ENCODE results near the gene SMAD7. TPM values are rescaled to one million over a fixed set of nuclear protein-coding genes. Genes with fewer than 3 reads are reported as not detected.
"Not testable (repeated sequence)": the region's sequence is repeated elsewhere in the genome, so short reads cannot be mapped to it uniquely, and the experiment has no call there.

SMAD7 gene
- total RNA-seq, 1 donor: 89.7 TPM

DNA sequence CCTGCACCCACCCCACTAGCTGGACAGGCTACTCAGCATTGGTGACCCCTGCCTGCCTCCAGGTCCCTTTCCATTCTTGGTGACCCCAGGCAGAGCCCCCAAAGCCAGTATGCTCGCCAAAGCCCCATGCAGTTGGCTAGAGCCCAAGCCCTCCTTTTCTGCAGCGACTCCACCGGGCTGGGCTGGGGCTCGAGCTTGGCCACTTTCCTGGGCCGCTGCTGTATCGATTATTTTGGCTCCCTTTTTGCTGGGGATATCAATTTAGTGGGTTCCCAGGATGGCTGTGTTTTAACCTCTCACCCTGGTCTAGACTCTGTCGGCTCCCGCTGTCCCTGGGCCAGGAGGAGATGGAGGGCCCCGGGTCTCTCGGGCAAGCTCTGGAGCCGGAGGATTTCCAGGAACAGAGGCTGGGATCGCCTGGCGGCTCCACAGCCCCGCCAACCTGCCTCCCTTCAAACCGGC lies 76.0 kb downstream of the SMAD7 start:
- Histone ChIP-seq H3K9me3 (ENCODE audit: low read depth, low read length) (no peaks in the 10 kb centered on the region), H3K4me3 (ENCODE audit: low read length) (no peak overlapping the region), H3K27me3 (ENCODE audit: insufficient read depth, low read length) (no peaks in the 10 kb centered on the region), H3K4me1 (ENCODE audit: insufficient read depth, low read length) (peaks cover 2% of the 10 kb centered on the region)

DNA sequence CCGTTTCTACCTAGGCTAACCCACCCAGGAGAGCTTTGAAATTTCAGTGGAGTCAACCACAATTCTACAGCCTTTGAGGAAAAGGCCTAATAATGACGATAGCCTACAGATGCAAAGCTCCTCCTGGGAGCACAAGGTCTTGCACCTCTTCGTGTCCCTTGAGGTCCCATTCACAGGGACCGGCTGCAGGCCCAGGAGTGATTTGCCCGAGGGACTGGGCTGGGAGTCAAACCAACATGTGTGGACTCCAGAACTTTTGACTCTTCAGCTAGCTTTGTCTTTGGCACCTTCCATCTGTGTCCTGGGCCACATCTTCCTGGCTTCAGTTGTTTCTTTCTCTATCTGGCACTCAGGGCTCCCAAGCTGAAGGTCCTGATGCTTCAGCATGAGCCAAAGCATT lies 76.5 kb downstream of the SMAD7 start:
- Histone ChIP-seq H3K9me3 (ENCODE audit: low read depth, low read length) (no peaks in the 10 kb centered on the region), H3K27me3 (ENCODE audit: insufficient read depth, low read length) (no peaks in the 10 kb centered on the region), H3K4me3 (ENCODE audit: low read length) (no peak overlapping the region), H3K4me1 (ENCODE audit: insufficient read depth, low read length) (peaks cover 7% of the 10 kb centered on the region)

DNA sequence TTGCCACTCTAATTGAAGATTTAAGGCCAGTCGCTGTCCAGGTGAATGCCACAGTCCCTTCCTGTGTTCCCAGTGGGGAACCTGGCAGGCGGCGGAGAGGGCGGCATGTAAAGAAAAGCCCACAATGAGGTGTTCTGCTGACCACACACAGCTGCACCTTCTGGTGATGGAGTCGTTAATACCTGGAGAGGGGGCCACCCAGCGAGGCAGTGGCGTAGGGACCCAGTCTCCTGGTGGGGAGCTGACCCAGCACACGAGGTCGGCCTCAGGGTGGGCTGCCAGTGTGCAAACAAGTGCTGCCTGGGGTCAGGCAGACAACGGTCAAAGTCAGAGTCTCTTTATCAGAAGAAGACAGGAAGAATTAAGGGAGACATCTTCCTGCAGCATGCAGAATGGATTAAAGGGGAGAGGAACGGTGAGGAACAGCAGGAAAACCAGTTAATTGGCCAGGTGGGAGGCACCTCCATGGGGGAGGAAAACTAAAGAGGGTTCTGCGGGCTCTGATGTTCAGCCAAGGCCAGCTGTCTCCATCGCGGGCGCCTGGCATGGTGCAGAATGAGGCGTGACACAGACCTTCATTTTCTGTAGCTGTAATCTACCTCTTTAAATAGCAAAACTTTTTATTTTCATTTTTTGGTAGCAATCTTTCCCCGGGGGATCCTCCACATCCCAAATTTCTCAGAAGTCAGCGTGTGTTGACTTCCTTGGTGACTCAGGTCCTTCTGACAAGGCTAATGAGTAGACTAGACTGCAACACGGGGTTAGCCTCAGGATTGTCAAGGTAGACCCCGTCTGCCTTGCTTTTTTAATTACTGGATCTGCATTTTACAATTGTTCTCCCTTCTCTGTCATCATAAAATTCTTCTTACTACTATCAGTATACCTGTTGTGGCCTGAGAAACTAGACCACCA lies 78.3 kb downstream of the SMAD7 start:
- peaks cover 21% of the 10 kb centered on the region for H3K4me1 ChIP-seq (ENCODE audit: insufficient read depth, low read length)
- no peaks in the 10 kb centered on the region for H3K27me3 ChIP-seq (ENCODE audit: insufficient read depth, low read length)
- H3K9me3 ChIP-seq (ENCODE audit: low read depth, low read length): no peaks in the 10 kb centered on the region
- H3K4me3 ChIP-seq (ENCODE audit: low read length): no peak overlapping the region

DNA sequence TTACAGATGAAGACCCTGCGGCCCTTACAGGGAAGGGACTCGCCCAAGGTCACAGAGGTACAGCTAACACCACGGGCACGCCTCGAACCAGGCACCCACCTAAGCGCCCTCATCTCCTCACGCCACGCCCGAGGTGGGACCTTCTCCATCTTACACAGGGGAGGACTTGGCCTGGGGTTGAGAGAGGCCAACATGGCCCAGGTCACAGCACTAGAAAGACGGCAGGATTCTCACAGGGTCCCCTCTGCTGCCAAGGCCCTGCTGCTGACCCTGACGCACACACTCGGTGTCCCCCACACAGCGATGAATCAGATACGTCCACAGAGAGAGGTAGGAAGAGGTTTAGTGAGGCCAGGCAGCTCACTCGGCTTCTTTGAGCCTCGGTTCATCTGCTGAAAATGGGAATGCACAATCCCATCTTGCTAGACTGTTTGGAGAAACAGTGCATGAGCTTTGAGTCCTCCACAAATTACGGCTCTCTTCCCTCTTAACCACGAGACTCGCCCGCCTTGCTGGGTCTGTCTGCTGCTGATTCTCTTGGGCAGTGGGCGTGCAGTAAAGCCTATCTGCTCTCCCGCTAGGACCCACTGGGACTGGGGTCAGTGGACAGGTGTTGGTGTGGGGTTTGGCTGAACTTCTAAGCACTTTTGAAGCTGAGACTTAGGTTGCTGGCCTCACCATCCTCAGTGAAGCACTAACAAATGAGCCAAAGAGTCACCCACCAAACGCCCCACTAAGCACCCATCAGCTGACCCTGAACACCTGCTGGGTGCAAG lies 79.2 kb downstream of the SMAD7 start:
- H3K27me3 ChIP-seq (ENCODE audit: insufficient read depth, low read length): no peaks in the 10 kb centered on the region
- no peaks in the 10 kb centered on the region for H3K9me3 ChIP-seq (ENCODE audit: low read depth, low read length)
- no peak overlapping the region for H3K4me3 ChIP-seq (ENCODE audit: low read length)
- peaks cover 21% of the 10 kb centered on the region for H3K4me1 ChIP-seq (ENCODE audit: insufficient read depth, low read length)

DNA sequence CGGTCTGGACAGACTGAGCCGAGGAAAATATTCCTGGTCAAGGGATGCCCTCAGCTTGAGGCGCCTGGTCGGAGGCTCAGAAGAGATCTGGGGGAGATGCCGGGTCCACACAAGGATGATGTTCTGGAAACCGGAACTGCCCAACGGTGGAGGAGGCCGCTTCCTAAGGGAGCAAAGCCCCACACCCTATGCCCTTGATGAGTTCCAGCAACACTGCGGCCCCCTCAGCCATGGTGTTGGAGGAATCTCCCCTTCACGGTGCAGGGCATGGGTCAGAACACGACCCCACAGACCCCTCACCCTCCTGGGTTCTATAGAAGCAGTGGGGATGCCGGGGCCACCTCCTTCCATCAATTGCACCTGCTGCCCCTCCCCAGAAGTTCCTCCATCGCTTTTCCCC lies 79.8 kb downstream of the SMAD7 start:
- H3K27me3 ChIP-seq (ENCODE audit: insufficient read depth, low read length); H3K4me3 ChIP-seq (ENCODE audit: low read length); H3K9me3 ChIP-seq (ENCODE audit: low read depth, low read length): not testable (repeated sequence)
- H3K4me1 ChIP-seq (ENCODE audit: insufficient read depth, low read length): peaks cover 21% of the 10 kb centered on the region

All from mononuclear cell (primary cell).